Measurements from ENCODE around the gene FUT6.

FUT6 gene

DNA sequence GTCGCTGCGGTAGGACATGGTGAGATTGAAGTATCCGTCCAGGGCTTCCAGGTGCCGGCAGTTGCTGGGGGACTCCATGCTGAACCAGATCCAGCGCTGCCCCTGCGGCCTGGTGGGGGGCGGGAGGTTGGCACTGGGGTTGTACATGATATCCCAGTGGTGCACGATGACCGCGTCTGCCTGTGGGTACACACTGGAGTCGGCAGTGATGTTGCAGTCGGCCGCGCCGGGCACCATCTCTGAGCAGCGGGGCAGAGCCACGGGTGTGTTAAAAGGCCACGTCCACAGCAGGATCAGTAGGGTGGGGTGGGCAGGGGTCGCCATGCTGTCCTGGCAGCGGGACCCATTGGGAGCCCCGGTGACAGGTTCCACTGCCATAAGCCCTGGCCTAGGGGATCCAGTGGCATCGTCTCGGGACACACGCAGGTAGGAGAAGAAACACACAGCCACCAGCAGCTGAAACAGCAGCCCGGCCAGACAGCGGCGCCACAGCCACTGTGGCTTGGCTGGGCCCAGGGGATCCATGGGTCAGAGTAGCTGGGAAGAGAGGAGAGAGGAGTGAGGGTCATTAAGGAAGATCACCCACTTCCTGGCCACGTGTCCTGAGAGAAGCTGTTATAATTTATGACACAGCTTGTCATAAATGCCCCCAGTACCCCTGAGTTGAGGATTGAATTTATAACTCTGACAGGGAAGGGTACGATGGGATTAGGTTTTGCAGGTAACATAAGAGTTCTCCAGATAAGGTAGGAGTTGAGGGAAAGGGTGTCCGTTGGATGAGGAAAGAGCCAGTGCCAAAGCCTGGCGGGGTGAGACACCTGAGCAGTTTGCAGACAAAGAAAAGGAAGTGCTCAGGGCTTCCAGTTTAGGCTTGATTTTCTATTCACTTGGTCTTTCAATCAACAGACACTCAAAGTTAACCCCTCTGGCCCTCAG lies 28.0 kb upstream of the FUT6 start:
- Histone ChIP-seq H3K9ac (ENCODE audit: low read length) (no peak overlapping the region), H3K4me2 (ENCODE audit: low read length) (no peak overlapping the region), H3K4ac (ENCODE audit: low read depth, low read length) (no peak overlapping the region), H2BK12ac (ENCODE audit: low read length) (no peak overlapping the region), H3K36me3 (ENCODE audit: control insufficient read depth in 1 of 2, insufficient read depth in 2 of 2, low read length in 2 of 2) (no peaks in the 10 kb centered on the region), H3K18ac (ENCODE audit: low read length) (no peak overlapping the region), H4K12ac (ENCODE audit: low read depth, low read length) (no peak overlapping the region), H3K9me3 (ENCODE audit: insufficient read depth, low read depth, low read length) (no peaks in the 10 kb centered on the region), H3K79me1 (ENCODE audit: low read length) (no peaks in the 10 kb centered on the region), H3K14ac (ENCODE audit: low read length) (no peak overlapping the region), H2BK120ac (ENCODE audit: insufficient read depth, low read length, poor library complexity) (no peak overlapping the region), H3K4me1 (ENCODE audit: control insufficient read depth in 1 of 2, insufficient read depth in 2 of 2, low read length in 2 of 2) (peaks cover 3 to 5% of the 10 kb centered on the region in 2 experiments), H3K23ac (ENCODE audit: low read length) (no peak overlapping the region), H3K79me2 (ENCODE audit: control insufficient read depth, insufficient read depth, low read length, poor library complexity) (no peaks in the 10 kb centered on the region), H3K27ac (ENCODE audit: low read depth, low read length) (no peak overlapping the region), H2BK5ac (ENCODE audit: low read depth, low read length, poor library complexity) (no peak overlapping the region), H4K91ac (ENCODE audit: low read depth, low read length) (no peak overlapping the region), H2AK5ac (ENCODE audit: low read length) (no peak overlapping the region), H3K4me3 (ENCODE audit: low read depth, low read length) (no peak overlapping the region), H3K27me3 (ENCODE audit: insufficient read depth, low read length) (no peaks in the 10 kb centered on the region), H2AFZ (ENCODE audit: insufficient read depth, low read length, poor library complexity) (no peak overlapping the region), H4K8ac (ENCODE audit: low read depth, low read length) (no peak overlapping the region)
- no peak for DNase-seq
- WGBS (ENCODE audit: extremely low coverage, insufficient coverage, insufficient read length) = no CpG with 5 or more reads among the region's 31 CpGs

DNA sequence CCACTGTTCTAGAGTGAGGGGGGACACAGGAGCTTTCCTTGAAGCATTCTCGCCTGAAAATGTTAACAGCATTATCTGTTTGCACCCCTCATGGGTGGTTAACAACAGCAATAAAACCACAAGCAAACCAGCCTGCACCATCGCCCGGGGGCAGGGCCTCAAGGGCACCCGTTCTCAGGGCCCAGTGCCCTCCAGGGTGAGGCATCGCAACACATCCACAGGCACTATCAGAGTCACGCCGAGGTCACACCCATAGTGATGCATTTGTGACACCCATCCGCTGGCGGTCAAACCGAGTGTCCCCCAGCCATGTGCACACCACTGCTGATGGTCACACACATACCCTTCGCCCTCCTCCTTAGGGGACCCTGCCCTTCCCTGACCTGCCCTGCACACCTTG lies 26.3 kb upstream of the FUT6 start:
- no peak overlapping the region for H3K23ac ChIP-seq (ENCODE audit: low read length)
- no CpG with 5 or more reads among the region's 11 CpGs for WGBS (ENCODE audit: extremely low coverage, insufficient coverage, insufficient read length)
- H3K27ac ChIP-seq (ENCODE audit: low read depth, low read length) = no peak overlapping the region
- no peak overlapping the region for H4K12ac ChIP-seq (ENCODE audit: low read depth, low read length)
- no peak overlapping the region for H3K4me3 ChIP-seq (ENCODE audit: low read depth, low read length)
- H3K36me3 ChIP-seq (ENCODE audit: control insufficient read depth in 1 of 2, insufficient read depth in 2 of 2, low read length in 2 of 2) = no peaks in the 10 kb centered on the region
- no peak overlapping the region for H4K91ac ChIP-seq (ENCODE audit: low read depth, low read length)
- H3K9me3 ChIP-seq (ENCODE audit: insufficient read depth, low read depth, low read length) = peaks cover 1% of the 10 kb centered on the region
- H3K4me2 ChIP-seq (ENCODE audit: low read length) = no peak overlapping the region
- no peak overlapping the region for H4K8ac ChIP-seq (ENCODE audit: low read depth, low read length)
- no peak overlapping the region for H2BK5ac ChIP-seq (ENCODE audit: low read depth, low read length, poor library complexity)
- H3K4me1 ChIP-seq (ENCODE audit: control insufficient read depth in 1 of 2, insufficient read depth in 2 of 2, low read length in 2 of 2) = peaks cover 0 to under 1% of the 10 kb centered on the region in 2 experiments
- H3K79me1 ChIP-seq (ENCODE audit: low read length) = no peaks in the 10 kb centered on the region
- H2BK120ac ChIP-seq (ENCODE audit: insufficient read depth, low read length, poor library complexity) = no peak overlapping the region
- no peaks in the 10 kb centered on the region for H3K27me3 ChIP-seq (ENCODE audit: insufficient read depth, low read length)
- H2BK12ac ChIP-seq (ENCODE audit: low read length) = no peak overlapping the region
- no peak overlapping the region for H3K14ac ChIP-seq (ENCODE audit: low read length)
- H2AFZ ChIP-seq (ENCODE audit: insufficient read depth, low read length, poor library complexity) = no peak overlapping the region
- no peak overlapping the region for H3K9ac ChIP-seq (ENCODE audit: low read length)
- H3K18ac ChIP-seq (ENCODE audit: low read length) = no peak overlapping the region
- DNase-seq = no peak
- no peak overlapping the region for H3K4ac ChIP-seq (ENCODE audit: low read depth, low read length)
- H3K79me2 ChIP-seq (ENCODE audit: control insufficient read depth, insufficient read depth, low read length, poor library complexity) = no peaks in the 10 kb centered on the region
- no peak overlapping the region for H2AK5ac ChIP-seq (ENCODE audit: low read length)

DNA sequence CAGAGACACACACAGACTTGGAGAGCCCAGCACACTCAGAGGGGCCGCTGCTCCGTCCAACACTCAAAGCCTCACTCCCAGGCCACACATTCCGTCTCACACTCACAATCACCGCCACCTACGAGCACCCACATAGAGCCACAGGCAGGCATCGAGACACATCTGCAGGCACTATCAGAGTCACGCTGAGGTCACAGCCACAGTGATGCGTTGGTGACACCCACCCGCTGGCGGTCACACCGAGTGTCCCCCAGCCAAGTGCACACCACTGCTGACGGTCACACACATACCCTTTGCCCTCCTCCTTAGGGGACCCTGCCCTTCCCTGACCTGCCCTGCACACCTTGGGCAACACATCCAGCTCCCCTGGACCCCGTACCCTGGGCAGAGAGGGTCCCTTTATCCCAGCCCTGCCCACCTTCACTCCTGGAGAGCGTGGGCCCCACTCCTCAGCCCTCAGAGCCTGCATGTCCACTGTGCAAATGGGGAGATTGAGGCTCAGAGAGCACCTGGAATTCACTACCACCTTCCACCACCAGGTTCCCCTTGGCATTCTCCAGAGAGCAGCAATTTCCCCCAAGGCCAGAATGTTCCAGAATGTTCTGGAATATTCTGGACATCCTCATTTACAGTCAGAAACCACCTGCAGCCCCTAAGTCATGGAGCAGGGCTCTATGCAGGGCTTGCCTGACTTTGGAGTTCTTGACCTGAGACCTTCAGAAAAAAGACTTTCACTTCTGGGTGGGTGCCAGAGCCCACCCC lies 25.4 kb upstream of the FUT6 start:
- H3K4me3 ChIP-seq (ENCODE audit: low read depth, low read length) = no peak overlapping the region
- H3K14ac ChIP-seq (ENCODE audit: low read length) = no peak overlapping the region
- no peak overlapping the region for H4K8ac ChIP-seq (ENCODE audit: low read depth, low read length)
- H3K79me1 ChIP-seq (ENCODE audit: low read length) = no peaks in the 10 kb centered on the region
- H4K12ac ChIP-seq (ENCODE audit: low read depth, low read length) = no peak overlapping the region
- no peak overlapping the region for H3K9ac ChIP-seq (ENCODE audit: low read length)
- H3K9me3 ChIP-seq (ENCODE audit: insufficient read depth, low read depth, low read length) = peaks cover 1% of the 10 kb centered on the region
- no CpG with 5 or more reads among the region's 14 CpGs for WGBS (ENCODE audit: extremely low coverage, insufficient coverage, insufficient read length)
- no peak overlapping the region for H3K23ac ChIP-seq (ENCODE audit: low read length)
- H4K91ac ChIP-seq (ENCODE audit: low read depth, low read length) = no peak overlapping the region
- no peaks in the 10 kb centered on the region for H3K79me2 ChIP-seq (ENCODE audit: control insufficient read depth, insufficient read depth, low read length, poor library complexity)
- H2AFZ ChIP-seq (ENCODE audit: insufficient read depth, low read length, poor library complexity) = no peak overlapping the region
- H2AK5ac ChIP-seq (ENCODE audit: low read length) = no peak overlapping the region
- H2BK12ac ChIP-seq (ENCODE audit: low read length) = no peak overlapping the region
- DNase-seq = no peak
- H3K4me2 ChIP-seq (ENCODE audit: low read length) = no peak overlapping the region
- H3K36me3 ChIP-seq (ENCODE audit: control insufficient read depth in 1 of 2, insufficient read depth in 2 of 2, low read length in 2 of 2) = no peaks in the 10 kb centered on the region
- H3K27me3 ChIP-seq (ENCODE audit: insufficient read depth, low read length) = no peaks in the 10 kb centered on the region
- H3K4ac ChIP-seq (ENCODE audit: low read depth, low read length) = no peak overlapping the region
- H3K18ac ChIP-seq (ENCODE audit: low read length) = no peak overlapping the region
- H2BK5ac ChIP-seq (ENCODE audit: low read depth, low read length, poor library complexity) = no peak overlapping the region
- H3K27ac ChIP-seq (ENCODE audit: low read depth, low read length) = no peak overlapping the region
- no peak overlapping the region for H2BK120ac ChIP-seq (ENCODE audit: insufficient read depth, low read length, poor library complexity)
- H3K4me1 ChIP-seq (ENCODE audit: control insufficient read depth in 1 of 2, insufficient read depth in 2 of 2, low read length in 2 of 2) = peaks cover 0 to 3% of the 10 kb centered on the region in 2 experiments

DNA sequence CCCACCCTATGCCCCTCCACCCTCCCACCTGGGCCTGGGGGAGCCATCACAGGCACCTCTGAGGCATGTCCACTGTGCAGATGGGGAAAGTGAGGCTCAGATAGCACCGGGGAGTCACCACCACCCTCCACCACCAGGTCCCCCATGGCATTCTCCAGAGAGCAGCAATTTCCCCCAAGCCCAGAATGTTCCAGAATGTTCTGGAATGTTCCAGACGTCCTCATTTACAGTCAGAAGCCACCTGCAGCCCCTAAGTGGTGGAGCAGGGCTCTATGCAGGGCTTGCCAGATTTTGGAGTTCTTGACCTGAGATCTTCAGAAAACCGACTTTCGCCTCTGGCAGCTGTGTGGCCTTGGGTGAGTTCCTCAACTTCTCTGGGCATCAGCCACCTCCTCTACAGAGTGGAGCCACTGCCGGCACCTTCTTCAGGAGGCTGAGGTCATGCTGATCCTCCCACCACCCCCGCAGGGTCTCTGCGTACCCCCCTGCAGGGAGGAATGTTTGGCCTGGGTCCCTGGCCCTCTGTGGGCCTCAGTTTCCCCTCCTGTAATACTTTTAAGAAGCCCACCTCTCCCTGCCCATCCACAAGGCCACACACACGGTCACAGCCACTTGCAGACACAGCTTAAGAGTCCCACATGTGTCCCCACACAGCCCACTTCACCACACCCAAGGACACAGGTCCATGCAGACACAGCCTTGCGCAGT lies 24.7 kb upstream of the FUT6 start:
- no CpG with 5 or more reads among the region's 9 CpGs for WGBS (ENCODE audit: extremely low coverage, insufficient coverage, insufficient read length)
- no peak overlapping the region for H3K4me2 ChIP-seq (ENCODE audit: low read length)
- no peak overlapping the region for H3K4ac ChIP-seq (ENCODE audit: low read depth, low read length)
- no peak overlapping the region for H2BK12ac ChIP-seq (ENCODE audit: low read length)
- H3K79me1 ChIP-seq (ENCODE audit: low read length) = no peaks in the 10 kb centered on the region
- H2AK5ac ChIP-seq (ENCODE audit: low read length) = no peak overlapping the region
- H4K8ac ChIP-seq (ENCODE audit: low read depth, low read length) = no peak overlapping the region
- H3K4me3 ChIP-seq (ENCODE audit: low read depth, low read length) = no peak overlapping the region
- no peak overlapping the region for H2BK120ac ChIP-seq (ENCODE audit: insufficient read depth, low read length, poor library complexity)
- H2BK5ac ChIP-seq (ENCODE audit: low read depth, low read length, poor library complexity) = no peak overlapping the region
- no peak overlapping the region for H3K27ac ChIP-seq (ENCODE audit: low read depth, low read length)
- H3K79me2 ChIP-seq (ENCODE audit: control insufficient read depth, insufficient read depth, low read length, poor library complexity) = no peaks in the 10 kb centered on the region
- H3K23ac ChIP-seq (ENCODE audit: low read length) = no peak overlapping the region
- H3K9me3 ChIP-seq (ENCODE audit: insufficient read depth, low read depth, low read length) = peaks cover 1% of the 10 kb centered on the region
- H3K4me1 ChIP-seq (ENCODE audit: control insufficient read depth in 1 of 2, insufficient read depth in 2 of 2, low read length in 2 of 2) = peaks cover 0 to 3% of the 10 kb centered on the region in 2 experiments
- no peaks in the 10 kb centered on the region for H3K36me3 ChIP-seq (ENCODE audit: control insufficient read depth in 1 of 2, insufficient read depth in 2 of 2, low read length in 2 of 2)
- no peak overlapping the region for H2AFZ ChIP-seq (ENCODE audit: insufficient read depth, low read length, poor library complexity)
- DNase-seq = no peak
- H3K9ac ChIP-seq (ENCODE audit: low read length) = no peak overlapping the region
- no peak overlapping the region for H4K12ac ChIP-seq (ENCODE audit: low read depth, low read length)
- no peak overlapping the region for H4K91ac ChIP-seq (ENCODE audit: low read depth, low read length)
- no peak overlapping the region for H3K14ac ChIP-seq (ENCODE audit: low read length)
- no peak overlapping the region for H3K18ac ChIP-seq (ENCODE audit: low read length)
- no peaks in the 10 kb centered on the region for H3K27me3 ChIP-seq (ENCODE audit: insufficient read depth, low read length)

Data from trophoblast cell (in vitro differentiated cells and primary cell).